HG03354 (cell line): ENCODE data around the gene RBM15.
A peak's percentile ranks its signal among the peaks of the same experiment; 100 is the strongest.

Experiments
- ATAC-seq: cut with Tn5 transposase; IDR thresholded peaks from one replicate; pipeline ENCODE4 v1.9.1; 2021; ENCODE audit warnings: mild to moderate bottlenecking; ENCODE audit not compliant: unreplicated experiment, poor library complexity, severe bottlenecking

Gene RBM15, protein sequence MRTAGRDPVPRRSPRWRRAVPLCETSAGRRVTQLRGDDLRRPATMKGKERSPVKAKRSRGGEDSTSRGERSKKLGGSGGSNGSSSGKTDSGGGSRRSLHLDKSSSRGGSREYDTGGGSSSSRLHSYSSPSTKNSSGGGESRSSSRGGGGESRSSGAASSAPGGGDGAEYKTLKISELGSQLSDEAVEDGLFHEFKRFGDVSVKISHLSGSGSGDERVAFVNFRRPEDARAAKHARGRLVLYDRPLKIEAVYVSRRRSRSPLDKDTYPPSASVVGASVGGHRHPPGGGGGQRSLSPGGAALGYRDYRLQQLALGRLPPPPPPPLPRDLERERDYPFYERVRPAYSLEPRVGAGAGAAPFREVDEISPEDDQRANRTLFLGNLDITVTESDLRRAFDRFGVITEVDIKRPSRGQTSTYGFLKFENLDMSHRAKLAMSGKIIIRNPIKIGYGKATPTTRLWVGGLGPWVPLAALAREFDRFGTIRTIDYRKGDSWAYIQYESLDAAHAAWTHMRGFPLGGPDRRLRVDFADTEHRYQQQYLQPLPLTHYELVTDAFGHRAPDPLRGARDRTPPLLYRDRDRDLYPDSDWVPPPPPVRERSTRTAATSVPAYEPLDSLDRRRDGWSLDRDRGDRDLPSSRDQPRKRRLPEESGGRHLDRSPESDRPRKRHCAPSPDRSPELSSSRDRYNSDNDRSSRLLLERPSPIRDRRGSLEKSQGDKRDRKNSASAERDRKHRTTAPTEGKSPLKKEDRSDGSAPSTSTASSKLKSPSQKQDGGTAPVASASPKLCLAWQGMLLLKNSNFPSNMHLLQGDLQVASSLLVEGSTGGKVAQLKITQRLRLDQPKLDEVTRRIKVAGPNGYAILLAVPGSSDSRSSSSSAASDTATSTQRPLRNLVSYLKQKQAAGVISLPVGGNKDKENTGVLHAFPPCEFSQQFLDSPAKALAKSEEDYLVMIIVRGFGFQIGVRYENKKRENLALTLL

DNA sequence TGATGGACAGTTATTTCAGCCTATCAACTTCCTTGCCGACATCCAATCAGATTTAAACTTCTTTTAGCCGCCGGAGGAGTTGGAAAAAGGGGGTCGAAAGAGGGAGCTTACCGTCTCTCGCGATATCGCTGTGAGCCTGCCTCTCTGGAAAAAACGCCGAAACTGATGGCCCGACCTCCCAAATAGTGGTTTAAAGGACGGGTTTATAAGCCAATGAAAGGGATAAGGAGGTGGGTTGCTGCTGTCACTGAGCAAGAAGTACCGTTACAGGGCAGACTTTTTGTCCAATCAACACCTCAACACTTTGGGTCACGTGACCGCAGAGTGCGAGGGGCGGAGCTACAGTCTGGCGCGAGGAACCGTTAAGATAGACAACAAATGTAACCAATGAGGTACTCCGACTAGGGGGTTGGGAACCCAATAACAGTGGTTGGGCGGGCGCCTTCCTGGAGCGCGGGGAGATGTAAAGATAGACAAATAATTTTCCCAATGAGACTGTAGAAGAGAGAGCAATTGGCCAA is at the start of gene RBM15:
Gene RBM15 (plus strand): TSS at position 492 of the 521 bp plus-strand sequence. CDS start 29 bp downstream, at position 521.
- ATAC-seq: peak; percentile 73

DNA sequence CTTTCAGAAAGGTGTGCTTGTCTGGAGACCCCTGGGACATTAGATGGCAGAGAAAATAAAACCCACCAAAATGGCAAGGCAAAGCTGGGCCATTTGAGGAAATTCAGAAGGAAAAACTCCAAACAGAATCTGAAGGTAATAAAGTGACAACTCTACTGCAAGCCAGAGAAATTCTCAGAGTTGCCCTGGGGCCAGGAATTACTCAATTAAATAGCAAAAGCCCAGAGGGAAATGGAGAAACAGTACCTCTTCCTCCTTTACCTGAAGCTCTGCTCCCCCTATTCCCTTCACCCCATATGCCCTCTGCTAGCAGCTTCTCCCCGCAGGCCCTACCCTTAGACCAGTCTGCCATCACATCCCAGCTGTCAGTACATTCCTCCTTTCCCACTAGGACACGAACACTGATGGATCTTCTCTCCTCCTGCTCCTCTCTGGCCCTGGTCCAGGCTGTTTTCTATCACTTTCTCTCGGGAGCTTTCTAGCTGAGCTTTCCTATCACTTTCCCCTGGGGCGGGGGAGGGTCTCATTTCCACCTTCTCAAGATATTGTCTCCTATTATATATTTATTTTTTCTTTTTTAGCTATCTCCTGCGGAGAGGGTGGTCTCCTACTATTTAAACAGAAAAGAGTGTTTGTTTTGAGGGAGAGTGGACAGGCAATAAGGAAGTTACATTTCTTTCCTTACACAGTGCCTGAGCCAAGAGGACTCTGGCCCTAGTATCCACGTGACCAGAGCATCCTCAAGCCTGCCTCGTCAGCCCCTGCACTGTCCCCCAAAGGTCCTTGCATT is 47.7 kb upstream of the RBM15 start:
- ATAC-seq: no peak

DNA sequence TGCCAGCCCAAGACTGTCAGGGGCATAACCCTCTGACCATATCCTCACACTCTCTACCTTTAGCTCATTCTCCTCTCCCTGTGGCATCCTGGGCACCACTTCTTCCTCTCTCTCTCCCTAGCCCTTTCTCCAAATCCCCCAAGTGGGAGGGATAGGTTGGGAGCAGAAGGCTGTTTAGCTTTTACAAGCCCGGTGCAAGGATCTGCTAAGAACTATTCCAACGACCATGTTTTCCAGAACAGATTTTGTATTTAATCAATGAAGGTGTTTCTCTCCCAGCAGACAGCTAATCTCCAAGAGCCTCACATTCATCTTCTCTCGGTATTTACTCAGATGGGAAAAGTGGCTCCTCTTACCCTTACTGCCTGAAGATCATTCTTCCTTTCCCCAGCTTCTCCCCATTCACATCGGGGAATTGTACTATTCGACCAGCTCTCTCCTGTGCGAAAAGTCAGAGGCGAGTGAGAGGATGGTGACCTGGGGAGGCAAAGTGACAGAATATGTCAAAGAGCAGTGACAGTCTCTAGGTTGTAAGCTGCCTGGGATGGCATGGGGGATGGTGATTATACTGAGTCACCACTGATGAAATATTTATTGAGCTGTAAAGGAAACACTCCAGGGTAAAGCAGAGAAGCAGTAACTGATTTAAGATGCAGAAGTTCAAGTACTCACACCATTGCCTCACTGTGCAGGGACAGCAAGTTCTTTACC is 47.0 kb upstream of the RBM15 start:
- no peak for ATAC-seq

DNA sequence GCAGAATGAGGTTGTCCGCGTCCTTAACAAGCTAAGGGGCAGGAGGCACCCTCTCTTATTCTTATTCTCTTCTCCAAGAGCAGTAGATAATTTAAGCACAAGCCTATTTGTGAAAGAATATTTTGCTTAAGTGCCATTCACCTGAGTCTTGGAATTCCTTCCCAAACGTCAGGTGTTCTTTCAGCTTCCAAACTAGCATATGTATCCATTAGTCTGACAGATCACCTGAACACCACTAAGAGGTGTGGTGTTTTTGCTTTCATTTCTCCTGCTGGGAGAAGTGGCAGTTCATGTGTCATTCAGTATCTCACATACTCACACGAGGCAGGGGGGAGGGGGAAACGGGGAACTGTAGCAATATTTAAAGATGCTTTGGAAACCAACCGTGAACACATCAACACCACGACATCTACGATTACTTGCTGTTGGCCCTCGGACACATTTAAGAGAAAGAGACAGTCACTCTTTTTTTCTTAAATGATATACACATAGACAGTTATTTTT is 45.5 kb upstream of the RBM15 start:
- ATAC-seq: no peak

DNA sequence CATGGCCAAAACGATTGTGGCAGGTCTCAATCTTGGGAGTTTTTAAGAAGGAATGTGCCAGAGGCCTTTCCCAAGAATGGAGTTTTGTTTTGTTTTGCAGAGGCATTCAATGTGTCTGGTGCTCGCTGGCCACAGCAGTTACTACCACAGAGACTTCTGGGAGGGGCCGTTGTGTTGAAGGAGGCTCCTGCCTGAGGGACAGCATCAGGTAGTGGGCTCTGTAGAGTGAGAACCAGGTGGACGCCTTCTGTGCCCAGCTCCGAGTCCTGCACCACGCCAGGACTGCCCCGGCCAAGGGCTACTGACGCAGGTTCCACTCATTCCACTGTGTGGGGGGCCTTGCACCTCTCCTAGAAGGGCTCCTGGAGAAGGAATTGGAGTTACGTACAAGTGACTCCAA is 44.9 kb upstream of the RBM15 start:
- no peak for ATAC-seq

DNA sequence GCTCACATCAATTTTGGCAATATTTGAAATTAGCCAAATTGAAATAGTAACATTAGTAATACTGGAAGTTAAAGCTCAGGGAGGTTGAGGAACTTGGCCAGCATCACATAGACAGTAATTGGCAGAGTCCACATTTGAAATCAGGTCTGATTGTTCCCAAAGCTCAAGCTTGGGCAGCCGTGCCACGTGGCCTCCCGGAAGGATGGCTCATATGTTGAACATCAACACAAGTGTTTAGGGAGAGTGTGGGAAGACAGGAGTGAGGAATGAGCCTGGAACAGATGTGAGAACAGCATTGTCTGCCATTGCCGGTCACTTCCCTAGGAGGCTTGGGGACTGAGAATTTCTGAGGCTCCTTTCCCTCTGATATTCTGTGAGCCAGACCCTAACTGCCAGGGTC is 40.2 kb upstream of the RBM15 start:
- ATAC-seq: no peak

DNA sequence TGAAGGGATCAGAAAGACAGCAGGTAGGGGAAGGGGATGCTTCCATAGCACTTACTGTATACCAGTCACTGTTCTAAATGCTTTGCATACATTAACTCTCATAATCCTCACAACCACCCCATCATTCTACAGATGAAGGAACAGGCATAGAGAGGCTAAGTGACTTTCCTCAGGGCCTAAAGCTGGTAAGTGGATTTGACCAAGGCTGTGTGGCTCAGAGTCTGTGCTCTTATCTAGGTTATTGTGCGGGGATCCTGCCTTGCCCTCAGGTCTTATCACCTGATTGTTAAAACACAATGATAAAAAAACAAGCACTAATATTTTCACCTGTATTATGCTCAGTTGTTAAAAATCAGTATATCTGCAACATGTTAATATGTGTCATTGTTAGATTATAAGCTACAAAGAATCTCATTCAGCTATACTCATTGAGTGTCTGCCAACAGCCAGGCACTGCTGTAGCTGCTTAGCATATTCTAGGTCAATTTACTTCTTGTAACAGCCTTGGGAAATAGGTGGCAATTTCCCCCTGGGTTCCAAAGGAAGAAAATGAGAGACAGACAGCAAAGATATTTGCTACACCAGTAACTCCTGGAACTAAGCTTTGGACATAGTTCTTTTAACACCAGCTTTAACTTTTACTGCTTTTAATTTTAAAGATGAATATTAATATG is 38.6 kb upstream of the RBM15 start:
- ATAC-seq: no peak

DNA sequence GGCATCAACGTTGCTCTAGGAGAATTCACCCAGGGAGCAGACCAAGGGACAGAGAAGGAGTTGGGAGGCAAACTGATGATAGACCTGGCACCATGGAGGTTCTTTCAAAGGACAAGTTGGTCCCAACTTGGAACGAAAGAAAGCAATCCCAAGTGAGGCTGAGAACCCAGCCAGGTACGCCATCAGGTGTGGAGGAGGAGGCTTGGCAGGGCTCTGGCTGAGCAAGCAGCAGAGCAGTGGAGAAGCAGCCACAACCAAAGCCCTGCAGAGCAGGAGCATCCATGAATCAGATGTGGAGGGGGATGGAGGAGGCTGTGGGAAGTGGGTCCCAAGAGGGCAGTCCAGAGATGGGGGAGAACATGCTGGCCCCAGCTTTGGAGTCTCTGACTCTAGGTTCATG is 36.3 kb upstream of the RBM15 start:
- ATAC-seq: no peak

DNA sequence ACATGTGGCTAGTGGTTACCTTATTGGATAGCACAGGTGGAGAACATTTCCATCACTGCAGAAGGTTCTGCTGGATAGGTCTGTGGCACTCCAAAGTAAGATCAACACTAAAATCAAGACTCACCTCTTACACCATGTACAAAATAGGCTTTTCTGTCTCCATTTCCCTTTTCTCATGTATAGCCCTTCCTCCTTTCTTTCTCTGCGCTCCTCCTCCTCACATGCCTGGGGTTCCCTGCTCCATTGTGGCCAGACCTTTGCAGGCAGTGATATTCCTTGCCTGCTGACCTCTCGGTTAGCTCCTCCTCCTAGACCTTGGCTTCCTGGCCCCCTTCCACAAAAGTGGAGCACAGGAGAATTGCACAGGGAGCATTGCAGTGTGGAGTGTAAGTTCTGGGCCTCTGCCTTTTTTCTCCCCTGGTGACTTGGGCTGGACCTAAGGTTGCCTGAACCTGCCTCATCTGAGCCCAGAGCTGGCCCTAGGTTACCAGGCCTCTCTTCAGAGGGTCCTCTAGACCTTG is 33.2 kb upstream of the RBM15 start:
- no peak for ATAC-seq

DNA sequence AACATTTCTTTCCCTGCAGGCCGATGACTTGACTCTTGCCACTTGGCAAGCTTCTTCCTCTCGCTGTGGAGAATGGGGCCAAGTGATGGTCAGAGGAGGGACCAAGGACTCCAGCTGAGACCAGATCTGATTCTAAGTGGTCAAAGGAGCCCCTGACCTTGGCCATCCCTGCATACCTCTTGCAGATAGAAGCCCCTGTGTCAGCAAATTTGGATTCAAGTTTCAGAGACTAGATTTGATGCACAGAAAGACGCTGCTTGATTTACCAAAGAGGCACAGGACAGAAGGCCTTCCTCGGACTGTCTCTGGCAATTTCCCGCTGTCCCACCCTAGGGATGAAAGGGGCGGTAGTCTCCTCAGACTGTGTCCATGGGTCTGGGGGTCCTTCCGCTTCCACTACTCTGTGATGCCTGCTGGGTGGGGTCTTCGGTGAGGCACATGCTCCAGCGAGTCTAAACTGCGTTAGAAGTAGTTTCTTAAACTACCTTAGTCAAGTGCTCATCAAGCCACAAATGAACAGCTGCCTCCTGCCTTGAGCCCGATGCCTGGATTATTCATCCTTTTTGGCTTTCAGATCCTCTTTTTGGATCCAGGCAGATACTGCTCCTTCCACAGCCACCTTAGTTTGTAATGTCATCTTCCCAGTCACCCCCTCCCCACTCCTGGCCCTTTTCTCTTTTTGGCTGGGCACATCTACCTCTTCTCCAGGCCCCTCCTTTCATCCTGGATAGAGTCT is 31.8 kb upstream of the RBM15 start:
- ATAC-seq: no peak

DNA sequence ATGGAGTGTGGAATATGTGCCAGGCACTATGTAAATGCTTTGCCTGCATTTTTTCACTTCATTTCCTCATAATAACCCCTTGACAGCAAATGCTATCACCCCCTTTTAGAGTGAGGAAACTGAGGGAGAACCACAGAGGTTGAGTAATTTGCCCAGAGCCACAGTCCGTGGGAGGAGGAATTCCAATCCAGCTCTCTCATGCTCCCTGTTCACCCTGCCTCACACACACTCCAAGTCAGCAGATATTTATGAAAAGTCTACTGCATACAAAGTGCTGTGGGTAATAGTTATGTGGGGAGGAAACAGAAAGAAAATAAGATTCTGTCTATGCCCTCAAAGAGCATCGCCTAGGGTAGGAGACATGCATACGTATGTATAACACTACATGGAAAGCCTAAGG is 30.9 kb upstream of the RBM15 start:
- ATAC-seq: no peak

DNA sequence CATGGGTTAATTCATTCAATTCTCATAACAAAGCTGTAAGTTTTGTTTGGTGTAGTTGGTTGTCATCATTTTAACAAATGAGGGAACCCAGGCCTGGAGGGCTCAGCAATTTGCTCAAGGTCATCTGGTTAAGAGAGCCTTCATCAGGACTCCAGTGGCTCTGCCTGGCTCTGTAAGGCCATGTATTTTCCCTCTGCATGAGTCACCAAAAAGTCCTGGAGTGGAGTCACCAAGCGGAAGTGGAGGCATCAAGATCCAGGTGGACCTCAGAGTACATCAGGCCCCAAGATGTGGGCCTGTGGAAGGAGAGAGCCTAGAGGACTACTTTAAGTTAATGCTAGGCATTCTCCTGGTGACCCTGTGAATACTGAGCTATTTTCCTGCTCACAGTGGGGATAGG is 30.0 kb upstream of the RBM15 start:
- ATAC-seq: no peak

DNA sequence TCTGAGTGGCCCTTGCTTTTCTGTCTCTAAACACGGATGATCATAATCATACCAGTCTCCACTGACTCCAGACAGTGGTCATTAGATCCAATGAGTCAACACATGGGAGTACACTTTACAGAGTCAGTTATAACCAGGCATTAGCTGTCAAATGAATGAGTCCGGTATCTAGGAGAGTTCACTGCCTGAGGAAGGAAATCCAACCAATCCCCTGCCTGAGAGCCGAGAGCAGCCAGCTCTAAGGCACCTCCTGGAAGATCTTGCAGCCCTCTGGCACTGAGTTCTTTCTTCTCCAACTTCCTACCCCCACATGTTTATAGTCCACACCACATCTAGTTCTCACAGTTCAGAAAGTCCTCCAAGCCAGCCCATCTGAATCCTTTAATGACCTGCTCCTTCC is 29.4 kb upstream of the RBM15 start:
- ATAC-seq: no peak

DNA sequence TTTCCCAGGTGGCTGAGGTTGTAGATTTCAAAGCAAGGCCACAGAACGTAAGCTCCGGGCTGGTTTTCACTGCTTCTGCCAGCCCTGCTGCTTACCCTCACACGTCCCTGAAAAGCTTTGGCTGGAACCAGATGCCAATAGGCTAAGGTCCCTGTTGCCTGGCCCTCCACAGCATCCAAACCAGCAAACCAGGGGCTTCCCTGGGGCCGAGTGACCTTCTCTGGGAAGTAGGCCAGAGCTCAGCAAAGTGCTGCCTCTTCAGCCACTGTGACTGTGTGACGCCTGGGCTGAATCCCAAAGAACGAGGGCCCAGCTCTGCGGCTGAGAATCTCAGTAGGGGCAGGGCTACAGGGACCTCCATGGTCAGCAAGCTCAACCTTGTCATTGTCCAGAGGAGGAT is 28.9 kb upstream of the RBM15 start:
- no peak for ATAC-seq

DNA sequence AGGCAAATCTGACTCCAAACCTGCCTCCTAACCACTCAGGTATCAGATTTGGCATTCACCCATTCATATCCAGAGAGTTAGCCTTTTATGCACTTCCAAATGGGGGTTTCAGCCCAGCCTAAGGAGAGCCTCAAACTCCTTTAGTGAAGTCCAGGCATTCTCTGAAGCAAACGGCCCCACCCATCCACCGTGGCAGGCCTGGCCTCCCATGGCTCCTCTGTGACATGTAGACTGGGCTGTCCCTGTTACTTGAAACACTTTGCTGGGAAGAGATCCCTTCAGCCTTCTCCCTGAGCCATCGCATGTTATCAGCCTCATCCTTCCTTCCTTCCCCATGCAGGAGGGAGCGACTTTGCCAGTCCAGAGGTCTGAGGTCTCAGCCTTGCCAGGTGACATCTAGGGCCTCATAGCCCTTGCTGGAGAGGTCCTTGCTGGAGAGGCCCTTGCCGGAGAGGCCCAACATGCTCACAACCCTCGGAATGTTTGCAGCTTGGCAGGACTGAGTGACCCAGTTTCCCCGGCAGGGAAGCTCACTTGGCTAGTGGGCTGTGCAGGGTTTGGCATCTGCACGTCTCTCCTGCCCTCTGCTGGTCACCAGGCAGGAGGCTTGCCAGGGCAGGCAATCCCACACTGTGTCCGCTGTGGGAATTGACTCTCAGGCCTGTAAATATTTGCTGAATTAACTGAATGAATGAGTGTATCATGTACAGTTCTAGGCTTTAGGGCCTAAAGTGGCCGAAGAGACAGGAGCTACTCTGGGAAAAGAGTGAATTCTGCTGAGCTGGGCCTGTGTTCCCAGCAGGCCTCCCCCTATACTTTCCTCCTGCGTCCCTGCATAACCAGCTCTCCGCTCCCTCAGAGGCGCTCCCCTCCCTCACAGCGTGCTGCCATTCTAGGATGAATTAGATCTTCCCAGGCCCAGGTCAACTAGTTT is 26.7 kb upstream of the RBM15 start:
- ATAC-seq: peak; percentile 52

DNA sequence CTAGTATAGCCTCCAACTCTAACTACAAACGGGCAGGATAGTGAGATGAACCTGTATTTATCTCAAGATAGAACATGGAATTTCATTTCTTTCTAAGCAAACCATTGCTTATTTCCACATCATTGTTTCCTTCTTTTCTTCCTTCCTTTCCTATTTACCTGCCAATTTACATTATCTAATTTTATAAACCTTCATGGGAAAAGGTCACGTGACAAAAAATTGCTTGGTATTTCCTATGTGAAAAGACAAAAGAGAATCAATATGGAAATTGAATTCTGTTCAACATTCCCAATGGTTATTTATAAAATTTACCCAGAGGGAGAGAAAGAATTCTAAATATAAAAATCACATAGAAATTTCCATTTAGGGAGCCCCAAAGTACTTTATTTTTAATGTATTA is 22.4 kb upstream of the RBM15 start:
- ATAC-seq: no peak

DNA sequence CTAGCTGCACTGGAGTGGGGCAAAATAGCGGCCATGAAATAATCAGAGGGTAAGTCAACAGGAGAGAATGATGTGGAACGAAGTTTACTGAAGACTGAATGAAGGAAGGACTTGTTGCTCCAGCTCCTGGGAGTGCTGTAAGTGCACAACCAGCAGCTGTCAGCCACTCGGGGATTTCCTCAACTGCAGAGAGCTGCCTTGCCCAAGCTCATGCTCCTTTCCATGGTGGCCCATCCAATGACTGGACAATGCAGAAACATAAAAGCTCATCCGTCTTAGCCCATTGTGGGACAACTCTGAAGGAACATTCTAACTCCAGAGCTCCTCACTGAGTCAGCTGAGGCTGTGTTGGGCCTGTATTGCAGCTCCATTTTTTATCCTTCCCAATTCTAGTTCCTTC is 21.1 kb upstream of the RBM15 start:
- ATAC-seq: no peak
